ENCODE measurements around the gene HBS1L.

GRCh38 chr6:134983823-134984222 is 70.8 kb downstream of the HBS1L start:
- no peak for TF ChIP-seq CTCF (optimal IDR thresholded peaks at IDR 0.05 in 1 of 3, IDR thresholded peaks at IDR 0.05 in 1 of 3, conservative IDR thresholded peaks at IDR 0.05 in 1 of 3; ENCODE audit: extremely low read depth in 1 of 3, insufficient read depth in 2 of 3, low read length in 3 of 3)
- no peak for TF ChIP-seq EZH2 (IDR thresholded peaks at IDR 0.05; ENCODE audit: low read length)

Measured in keratinocyte (primary cell).